Panc1 (cell line): ENCODE results near the gene MYH10. TPM values are rescaled to one million over a fixed set of nuclear protein-coding genes. Genes with fewer than 3 reads are reported as not detected.

Source experiments
- ATAC-seq: fragments of 200-7000 bp; cut with Tn5 transposase; 2 replicates; pipeline ENCODE4 v1.9.1; 2020; ENCODE audit warnings: mild to moderate bottlenecking, moderate library complexity
- BruUV-seq: library from RNA; stranded (reverse); fragments of 400-500 nt; replicated peaks from 2 replicates; lab custom pipeline; 2021; lab: Mats Ljungman, UMichigan
- CTCF ChIA-PET: fragments of 300-600 bp; sonication (Branson Sonifier 250); formaldehyde crosslinking; loops from one replicate; lab custom pipeline; 2022; ENCODE audit warnings: antibody characterized with exemption; lab: Charles Lee
- POLR2A ChIA-PET: fragments of 300-600 bp; sonication (Branson Sonifier 250); formaldehyde crosslinking; loops from one replicate; lab custom pipeline; 2022; ENCODE audit warnings: antibody characterized with exemption; lab: Charles Lee
- DNase-seq: peaks from one replicate; pipeline ENCODE4 v3.0.0-alpha.2; 2010; ENCODE audit warnings: low read depth, low spot score
- H3K27ac ChIP-seq: 2 replicates; pipeline ENCODE4 v1.5.1; 2011; ENCODE audit warnings: mild to moderate bottlenecking, low read length, inconsistent platforms
- H3K27me3 ChIP-seq: fragments of 200-500 bp; sonication (Bioruptor generic); 2 replicates; pipeline ENCODE4 v1.6.0; 2014; ENCODE audit warnings: low read length, inconsistent platforms; ENCODE audit not compliant: control insufficient read depth, insufficient read depth
- H3K36me3 ChIP-seq: fragments of 200-500 bp; sonication (Bioruptor generic); 2 replicates; pipeline ENCODE4 v1.5.1; 2014; ENCODE audit warnings: inconsistent platforms, mild to moderate bottlenecking, low read length, moderate library complexity; ENCODE audit not compliant: control insufficient read depth, insufficient read depth
- H3K4me1 ChIP-seq: 2 replicates; pipeline ENCODE4 v1.5.1; 2011; ENCODE audit warnings: inconsistent platforms, mild to moderate bottlenecking, low read length, moderate library complexity; ENCODE audit not compliant: control insufficient read depth, insufficient read depth
- H3K4me3 ChIP-seq, 2 experiments: 2 replicates each; pipeline ENCODE4 v1.5.1; 2011 to 2012; ENCODE audit warnings: low read depth in 2 of 2, low read length in 2 of 2, mild to moderate bottlenecking in 2 of 2, inconsistent platforms in 1 of 2, moderate library complexity in 1 of 2
- H3K9me3 ChIP-seq: fragments of 200-500 bp; sonication (Bioruptor generic); 2 replicates; pipeline ENCODE4 v1.5.1; 2014; ENCODE audit warnings: low read depth, mild to moderate bottlenecking, inconsistent platforms, low read length, moderate library complexity; ENCODE audit not compliant: control insufficient read depth, insufficient read depth
- POLR2AphosphoS5 ChIP-seq: IDR thresholded peaks from 2 replicates; pipeline ENCODE4 v1.6.1; 2012; ENCODE audit warnings: mild to moderate bottlenecking, low read depth, low read length, moderate library complexity
- REST ChIP-seq, 2 experiments: IDR thresholded peaks; 2 replicates each; pipeline ENCODE4 v1.6.1; 2011 to 2012; ENCODE audit warnings: low read depth in 2 of 2, control low read depth in 1 of 2, low read length in 1 of 2, mild to moderate bottlenecking in 1 of 2, moderate library complexity in 1 of 2; ENCODE audit not compliant: insufficient read depth in 1 of 2
- SIN3A ChIP-seq: IDR thresholded peaks from 2 replicates; pipeline ENCODE4 v1.6.1; 2012; ENCODE audit warnings: low read depth, mild to moderate bottlenecking, low read length, moderate library complexity, borderline replicate concordance; ENCODE audit not compliant: insufficient read depth
- TCF7L2 ChIP-seq: IDR thresholded peaks from 2 replicates; pipeline ENCODE4 v1.6.1; 2011; ENCODE audit warnings: mild to moderate bottlenecking, low read depth, low read length, inconsistent platforms
- in situ Hi-C: cut with HindIII; loops from 2 replicates; pipeline ENCODE4 v1.10.0; 2016; ENCODE audit warnings: low sequenced_read_pairs, low pct_unique_long_range_greater_than_20kb
- intact Hi-C: fragments of 100-400 bp; cut with micrococcal nuclease; formaldehyde crosslinking; loops from one replicate; pipeline ENCODE4 v1.10.0; 2022; ENCODE audit not compliant: unreplicated experiment
- total RNA-seq: library from RNA; stranded (reverse); gene quantifications from one replicate; pipeline ENCODE4 v1.2.1, GENCODE V29; 2021; ENCODE audit not compliant: unreplicated experiment
- TF ChIP-seq, protein P1 (sequence below): fragments of 450-650 bp; IDR thresholded peaks from 2 replicates; pipeline ENCODE4 v1.5.1; 2017; ENCODE audit warnings: mild to moderate bottlenecking

MYH10 gene
- total RNA-seq, 1 experiment from 2014 or later, result 36.5 TPM

GRCh38 chr17:8576559-8577294 is 53.8 kb downstream of the MYH10 start:
- Histone ChIP-seq H3K4me1 (no peaks in the 10 kb centered on the region), H3K9me3 (no peaks in the 10 kb centered on the region), H3K27ac (no peak overlapping the region), H3K27me3 (no peaks in the 10 kb centered on the region), H3K36me3 (no peaks in the 10 kb centered on the region; the same call in 1 of the 2 replicates), H3K4me3 (no peak overlapping the region)
- in situ Hi-C loops (no loop called here), intact Hi-C loops (no loop called here)
- no peak for TF ChIP-seq POLR2AphosphoS5
- TF ChIP-seq TCF7L2, result no peak
- TF ChIP-seq, protein P1, sequence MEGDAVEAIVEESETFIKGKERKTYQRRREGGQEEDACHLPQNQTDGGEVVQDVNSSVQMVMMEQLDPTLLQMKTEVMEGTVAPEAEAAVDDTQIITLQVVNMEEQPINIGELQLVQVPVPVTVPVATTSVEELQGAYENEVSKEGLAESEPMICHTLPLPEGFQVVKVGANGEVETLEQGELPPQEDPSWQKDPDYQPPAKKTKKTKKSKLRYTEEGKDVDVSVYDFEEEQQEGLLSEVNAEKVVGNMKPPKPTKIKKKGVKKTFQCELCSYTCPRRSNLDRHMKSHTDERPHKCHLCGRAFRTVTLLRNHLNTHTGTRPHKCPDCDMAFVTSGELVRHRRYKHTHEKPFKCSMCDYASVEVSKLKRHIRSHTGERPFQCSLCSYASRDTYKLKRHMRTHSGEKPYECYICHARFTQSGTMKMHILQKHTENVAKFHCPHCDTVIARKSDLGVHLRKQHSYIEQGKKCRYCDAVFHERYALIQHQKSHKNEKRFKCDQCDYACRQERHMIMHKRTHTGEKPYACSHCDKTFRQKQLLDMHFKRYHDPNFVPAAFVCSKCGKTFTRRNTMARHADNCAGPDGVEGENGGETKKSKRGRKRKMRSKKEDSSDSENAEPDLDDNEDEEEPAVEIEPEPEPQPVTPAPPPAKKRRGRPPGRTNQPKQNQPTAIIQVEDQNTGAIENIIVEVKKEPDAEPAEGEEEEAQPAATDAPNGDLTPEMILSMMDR, result no peak
- no peak for TF ChIP-seq SIN3A
- no peak for TF ChIP-seq REST (IDR thresholded peaks at IDR 0.05; ENCODE audit: insufficient read depth in 1 of 2, low read depth in 2 of 2, low read length in 1 of 2)
- POLR2A ChIA-PET, result no interaction called here
- CTCF ChIA-PET, result interaction anchor here (0.6 kb wide), 1 partner anchor 54 kb away, joined by 3 read pairs; the partner anchor contains the start of gene MYH10
- BruUV-seq, result no TSS peak
- no peak for DNase-seq
- no peak for ATAC-seq

DNA sequence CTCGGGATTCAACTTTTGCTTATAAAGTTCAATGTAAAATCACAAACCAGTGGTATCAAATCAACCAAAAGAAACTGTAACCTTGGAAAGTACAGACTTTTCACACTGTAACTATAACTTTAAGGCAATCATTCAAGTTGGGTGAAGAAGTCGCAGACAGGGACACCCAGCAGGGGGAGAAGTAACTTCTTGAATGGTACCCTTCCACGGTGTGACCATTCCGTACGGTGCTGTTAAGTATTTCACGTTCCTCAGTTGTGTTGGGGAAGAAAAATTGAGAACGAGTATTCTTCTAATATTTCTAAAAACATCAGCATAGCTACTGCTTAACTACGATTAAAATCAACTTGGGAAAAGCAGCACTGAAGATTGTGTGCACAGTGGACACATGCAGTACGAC is 55.8 kb downstream of the MYH10 start:
- H3K27ac ChIP-seq, result no peak overlapping the region
- ChIA-PET POLR2A (no interaction called here), CTCF (no interaction called here)
- H3K4me3 ChIP-seq, result no peak overlapping the region
- H3K9me3 ChIP-seq, result no peaks in the 10 kb centered on the region
- ATAC-seq (no peak), DNase-seq (no peak)
- no peaks in the 10 kb centered on the region; the same call in 1 of the 2 replicates for H3K36me3 ChIP-seq
- in situ Hi-C loops (no loop called here), intact Hi-C loops (no loop called here)
- TF ChIP-seq, protein P1, result peak; percentile 31
- no peak for TF ChIP-seq TCF7L2
- BruUV-seq, result no TSS peak
- no peaks in the 10 kb centered on the region for H3K4me1 ChIP-seq
- H3K27me3 ChIP-seq, result no peaks in the 10 kb centered on the region
